Lower leg skin (tissue), 3 donors: Measurements from ENCODE around the gene DHRS13.

Experiments used
- POLR2A ChIP-seq, 2 donors: fragments of 450-650 bp; IDR thresholded peaks; one replicate each; pipeline ENCODE4 v1.6.1; 2016 to 2017; ENCODE audit warnings: antibody characterized with exemption in 2 of 2, mild to moderate bottlenecking in 1 of 2, moderate library complexity in 1 of 2
- TF ChIP-seq, protein P1 (sequence below), 3 donors: fragments of 450-650 bp; IDR thresholded peaks; one replicate each; pipeline ENCODE4 v1.5.1; 2016; ENCODE audit warnings: antibody characterized with exemption in 3 of 3, mild to moderate bottlenecking in 3 of 3, moderate library complexity in 2 of 3

DNA sequence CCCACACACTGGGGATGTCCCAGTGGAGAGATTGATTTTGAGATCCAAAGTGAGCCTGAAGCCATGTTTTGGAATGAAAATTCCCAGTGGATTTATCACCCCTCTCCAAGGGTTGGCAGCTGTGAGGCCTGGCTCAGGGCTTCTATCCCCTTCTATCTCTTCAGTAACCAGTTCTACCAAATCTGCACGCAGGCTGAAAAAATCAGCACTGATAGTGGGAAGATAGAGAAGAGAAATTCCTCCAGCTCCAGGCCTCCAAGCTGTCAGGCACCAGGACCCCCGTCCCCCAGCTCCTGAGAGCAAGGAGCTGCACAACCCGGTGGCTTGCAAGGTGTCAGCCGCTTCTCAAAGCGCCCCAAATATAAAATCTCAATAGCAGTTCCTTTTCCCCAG lies 6.4 kb downstream of the DHRS13 start:
- TF ChIP-seq, protein P1, sequence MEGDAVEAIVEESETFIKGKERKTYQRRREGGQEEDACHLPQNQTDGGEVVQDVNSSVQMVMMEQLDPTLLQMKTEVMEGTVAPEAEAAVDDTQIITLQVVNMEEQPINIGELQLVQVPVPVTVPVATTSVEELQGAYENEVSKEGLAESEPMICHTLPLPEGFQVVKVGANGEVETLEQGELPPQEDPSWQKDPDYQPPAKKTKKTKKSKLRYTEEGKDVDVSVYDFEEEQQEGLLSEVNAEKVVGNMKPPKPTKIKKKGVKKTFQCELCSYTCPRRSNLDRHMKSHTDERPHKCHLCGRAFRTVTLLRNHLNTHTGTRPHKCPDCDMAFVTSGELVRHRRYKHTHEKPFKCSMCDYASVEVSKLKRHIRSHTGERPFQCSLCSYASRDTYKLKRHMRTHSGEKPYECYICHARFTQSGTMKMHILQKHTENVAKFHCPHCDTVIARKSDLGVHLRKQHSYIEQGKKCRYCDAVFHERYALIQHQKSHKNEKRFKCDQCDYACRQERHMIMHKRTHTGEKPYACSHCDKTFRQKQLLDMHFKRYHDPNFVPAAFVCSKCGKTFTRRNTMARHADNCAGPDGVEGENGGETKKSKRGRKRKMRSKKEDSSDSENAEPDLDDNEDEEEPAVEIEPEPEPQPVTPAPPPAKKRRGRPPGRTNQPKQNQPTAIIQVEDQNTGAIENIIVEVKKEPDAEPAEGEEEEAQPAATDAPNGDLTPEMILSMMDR (IDR thresholded peaks at IDR 0.05) = no peak
- TF ChIP-seq POLR2A (IDR thresholded peaks at IDR 0.05) = no peak
